ENCODE data around the gene FAM171A1.

- TF ChIP-seq CTCF (IDR thresholded peaks at IDR 0.05) (no peak), POLR2A (IDR thresholded peaks at IDR 0.05) (no peak), POLR2AphosphoS5 (IDR thresholded peaks at IDR 0.05) (no peak)
Measured at GRCh38 chr10:15255961-15256360, 115.1 kb downstream of the FAM171A1 start.
